Panc1 (cell line): Measurements from ENCODE around the gene UGT1A6.

ENCODE experiments used
- POLR2AphosphoS5 ChIP-seq: IDR thresholded peaks from 2 replicates; pipeline ENCODE4 v1.6.1; 2012; ENCODE audit warnings: mild to moderate bottlenecking, low read depth, low read length, moderate library complexity
- TCF7L2 ChIP-seq: IDR thresholded peaks from 2 replicates; pipeline ENCODE4 v1.6.1; 2011; ENCODE audit warnings: mild to moderate bottlenecking, low read depth, low read length, inconsistent platforms
- TF ChIP-seq, protein P1 (sequence below), 2 experiments: IDR thresholded peaks; 2 replicates each; pipeline ENCODE4 v1.6.1; 2011 to 2012; ENCODE audit warnings: low read depth in 2 of 2, control low read depth in 1 of 2, low read length in 1 of 2, mild to moderate bottlenecking in 1 of 2, moderate library complexity in 1 of 2; ENCODE audit not compliant: insufficient read depth in 1 of 2
- TF ChIP-seq, protein P2 (sequence below): fragments of 450-650 bp; IDR thresholded peaks from 2 replicates; pipeline ENCODE4 v1.5.1; 2017; ENCODE audit warnings: mild to moderate bottlenecking

DNA sequence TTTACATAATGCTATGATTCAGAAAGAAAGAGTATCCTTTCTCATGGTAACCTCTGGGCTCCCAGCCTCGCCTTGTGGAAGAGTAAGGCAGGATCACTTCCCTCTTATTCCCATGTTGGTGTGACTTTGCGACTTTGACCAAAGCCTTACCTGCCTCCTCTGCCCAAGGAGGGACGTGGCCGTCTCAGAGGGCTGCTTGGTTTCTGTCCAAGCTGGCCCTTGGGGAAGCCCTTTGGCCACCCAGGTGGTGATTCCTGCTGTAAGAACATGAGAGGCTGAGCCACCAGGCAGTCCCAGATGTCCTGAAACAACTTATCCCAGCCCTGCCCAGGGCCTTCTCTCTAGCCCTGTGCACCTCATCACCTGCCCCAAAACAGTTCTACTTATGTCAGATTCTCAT, 6.0 kb downstream of the UGT1A6 start:
- TF ChIP-seq, protein P1, sequence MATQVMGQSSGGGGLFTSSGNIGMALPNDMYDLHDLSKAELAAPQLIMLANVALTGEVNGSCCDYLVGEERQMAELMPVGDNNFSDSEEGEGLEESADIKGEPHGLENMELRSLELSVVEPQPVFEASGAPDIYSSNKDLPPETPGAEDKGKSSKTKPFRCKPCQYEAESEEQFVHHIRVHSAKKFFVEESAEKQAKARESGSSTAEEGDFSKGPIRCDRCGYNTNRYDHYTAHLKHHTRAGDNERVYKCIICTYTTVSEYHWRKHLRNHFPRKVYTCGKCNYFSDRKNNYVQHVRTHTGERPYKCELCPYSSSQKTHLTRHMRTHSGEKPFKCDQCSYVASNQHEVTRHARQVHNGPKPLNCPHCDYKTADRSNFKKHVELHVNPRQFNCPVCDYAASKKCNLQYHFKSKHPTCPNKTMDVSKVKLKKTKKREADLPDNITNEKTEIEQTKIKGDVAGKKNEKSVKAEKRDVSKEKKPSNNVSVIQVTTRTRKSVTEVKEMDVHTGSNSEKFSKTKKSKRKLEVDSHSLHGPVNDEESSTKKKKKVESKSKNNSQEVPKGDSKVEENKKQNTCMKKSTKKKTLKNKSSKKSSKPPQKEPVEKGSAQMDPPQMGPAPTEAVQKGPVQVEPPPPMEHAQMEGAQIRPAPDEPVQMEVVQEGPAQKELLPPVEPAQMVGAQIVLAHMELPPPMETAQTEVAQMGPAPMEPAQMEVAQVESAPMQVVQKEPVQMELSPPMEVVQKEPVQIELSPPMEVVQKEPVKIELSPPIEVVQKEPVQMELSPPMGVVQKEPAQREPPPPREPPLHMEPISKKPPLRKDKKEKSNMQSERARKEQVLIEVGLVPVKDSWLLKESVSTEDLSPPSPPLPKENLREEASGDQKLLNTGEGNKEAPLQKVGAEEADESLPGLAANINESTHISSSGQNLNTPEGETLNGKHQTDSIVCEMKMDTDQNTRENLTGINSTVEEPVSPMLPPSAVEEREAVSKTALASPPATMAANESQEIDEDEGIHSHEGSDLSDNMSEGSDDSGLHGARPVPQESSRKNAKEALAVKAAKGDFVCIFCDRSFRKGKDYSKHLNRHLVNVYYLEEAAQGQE (IDR thresholded peaks at IDR 0.05; ENCODE audit: insufficient read depth in 1 of 2, low read depth in 2 of 2, low read length in 1 of 2) = no peak
- TF ChIP-seq, protein P2, sequence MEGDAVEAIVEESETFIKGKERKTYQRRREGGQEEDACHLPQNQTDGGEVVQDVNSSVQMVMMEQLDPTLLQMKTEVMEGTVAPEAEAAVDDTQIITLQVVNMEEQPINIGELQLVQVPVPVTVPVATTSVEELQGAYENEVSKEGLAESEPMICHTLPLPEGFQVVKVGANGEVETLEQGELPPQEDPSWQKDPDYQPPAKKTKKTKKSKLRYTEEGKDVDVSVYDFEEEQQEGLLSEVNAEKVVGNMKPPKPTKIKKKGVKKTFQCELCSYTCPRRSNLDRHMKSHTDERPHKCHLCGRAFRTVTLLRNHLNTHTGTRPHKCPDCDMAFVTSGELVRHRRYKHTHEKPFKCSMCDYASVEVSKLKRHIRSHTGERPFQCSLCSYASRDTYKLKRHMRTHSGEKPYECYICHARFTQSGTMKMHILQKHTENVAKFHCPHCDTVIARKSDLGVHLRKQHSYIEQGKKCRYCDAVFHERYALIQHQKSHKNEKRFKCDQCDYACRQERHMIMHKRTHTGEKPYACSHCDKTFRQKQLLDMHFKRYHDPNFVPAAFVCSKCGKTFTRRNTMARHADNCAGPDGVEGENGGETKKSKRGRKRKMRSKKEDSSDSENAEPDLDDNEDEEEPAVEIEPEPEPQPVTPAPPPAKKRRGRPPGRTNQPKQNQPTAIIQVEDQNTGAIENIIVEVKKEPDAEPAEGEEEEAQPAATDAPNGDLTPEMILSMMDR = no peak
- no peak for TF ChIP-seq POLR2AphosphoS5
- no peak for TF ChIP-seq TCF7L2
